AG08395 (cell line): ENCODE data around the gene ECE2.

Experiments used
- DNase-seq: peaks from one replicate; pipeline ENCODE4 v3.0.0; 2012; ENCODE audit warnings: mixed read lengths, low spot score

ECE2 gene

GRCh38 chr3:184240384-184241140 is 35.3 kb upstream of the ECE2 start:
- DNase-seq, result peak; percentile 43

- DNase-seq, result no peak
These were observed 34.7 kb upstream of the ECE2 start for GRCh38 chr3:184241141-184241446.

DNA sequence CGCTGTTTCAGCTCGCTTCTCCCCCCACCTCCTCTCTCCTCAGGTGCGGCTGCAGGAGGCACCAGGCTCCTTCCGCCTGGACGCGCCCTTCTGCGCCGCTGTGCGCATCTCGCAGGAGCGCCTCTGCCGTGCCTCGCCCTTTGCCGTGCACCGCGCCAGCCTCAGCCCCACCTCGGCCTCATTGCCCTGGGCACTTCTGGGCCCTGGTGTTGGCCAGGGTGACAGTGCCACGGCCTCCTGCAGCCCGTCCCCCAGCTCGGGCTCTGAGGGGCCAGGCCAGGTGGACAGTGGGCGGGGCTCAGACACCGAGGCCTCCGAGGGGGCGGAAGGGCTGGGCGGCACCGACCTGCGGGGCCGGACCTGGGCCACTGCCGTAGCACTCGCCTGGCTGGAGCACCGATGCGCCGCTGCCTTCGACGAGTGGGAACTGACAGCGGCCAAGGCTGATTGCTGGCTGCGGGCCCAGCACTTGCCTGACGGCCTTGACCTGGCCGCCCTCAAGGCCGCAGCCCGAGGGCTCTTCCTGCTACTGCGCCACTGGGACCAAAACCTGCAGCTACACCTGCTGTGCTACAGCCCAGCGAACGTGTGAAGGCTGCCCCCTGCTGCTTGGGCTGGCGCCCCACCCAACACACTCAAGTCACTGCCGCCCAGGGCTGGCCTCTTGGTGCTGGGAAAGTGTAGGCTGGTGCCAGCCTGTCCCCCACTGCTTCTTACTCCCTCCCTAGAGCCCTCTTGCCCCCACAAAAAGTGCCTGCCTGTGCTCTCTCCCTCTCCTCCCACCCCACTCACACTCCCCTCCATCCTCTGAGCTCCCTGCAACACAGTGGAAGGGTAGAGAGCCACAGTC is 34.1 kb upstream of the ECE2 start:
- no peak for DNase-seq

GRCh38 chr3:184242297-184242685 is 33.5 kb upstream of the ECE2 start:
- no peak for DNase-seq

DNA sequence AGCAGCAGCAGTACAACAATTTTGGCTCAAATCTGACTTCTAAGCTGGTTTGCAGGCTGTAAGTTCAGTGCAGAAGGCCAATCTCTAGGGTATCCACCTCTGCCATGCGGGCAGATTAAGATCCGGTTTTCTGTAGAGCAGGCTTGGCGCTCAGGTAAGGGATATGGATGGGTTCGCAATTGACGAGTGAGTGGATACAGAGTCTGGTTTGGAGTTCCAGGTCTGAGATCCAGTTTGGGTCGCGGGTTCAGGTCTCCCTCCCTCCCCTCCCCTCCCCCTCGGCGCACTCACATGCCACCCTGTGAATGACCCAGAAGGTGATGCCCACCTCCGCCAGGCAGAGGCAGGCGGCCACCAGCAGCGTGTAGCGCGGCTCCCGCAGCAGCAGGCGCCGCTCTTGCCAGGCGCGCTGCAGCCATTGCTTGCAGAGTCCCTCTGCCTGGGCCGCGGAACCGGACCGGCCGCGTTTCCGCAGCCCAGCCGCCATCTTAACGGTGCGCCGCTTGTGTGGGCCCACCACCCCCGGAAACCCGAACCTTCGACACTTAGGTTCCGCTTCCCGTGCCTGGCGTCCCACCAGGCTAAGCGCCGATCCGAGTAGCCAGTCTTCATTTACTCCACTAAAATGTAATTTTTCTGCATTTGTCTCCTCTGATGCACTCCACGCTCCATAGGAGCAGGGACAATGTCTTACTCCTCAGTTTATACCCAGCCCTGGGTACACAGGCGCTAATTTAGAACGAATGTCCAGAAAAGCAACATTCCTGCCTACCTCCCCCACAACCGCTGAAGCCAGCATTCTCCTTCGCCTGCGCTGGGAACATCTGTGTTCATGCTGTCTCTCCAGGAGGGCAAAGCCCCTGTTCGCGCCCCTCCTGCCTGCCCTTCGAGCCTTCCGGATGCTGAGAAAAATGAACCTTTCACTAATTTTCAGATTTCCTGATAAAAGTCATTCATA is 27.1 kb upstream of the ECE2 start, which contains the start of gene ALG3:
Gene ALG3 (minus strand): TSS at position 509 of the 958 bp plus-strand sequence. CDS start 22 bp downstream, at position 487.
- DNase-seq, result peak; percentile 87

GRCh38 chr3:184249412-184250166 is 26.2 kb upstream of the ECE2 start, which contains the start of gene EEF1AKMT4:
Gene EEF1AKMT4 (plus strand): TSS chr3:184249672. CDS start chr3:184249695, 23 bp downstream.
- DNase-seq, result peak; percentile 96

GRCh38 chr3:184250167-184250828 is 25.5 kb upstream of the ECE2 start:
- peak; percentile 88 for DNase-seq

GRCh38 chr3:184255291-184256039 is 20.4 kb upstream of the ECE2 start:
- no peak for DNase-seq

- no peak for DNase-seq
These were observed 18.5 kb upstream of the ECE2 start for GRCh38 chr3:184257083-184257915.

DNA sequence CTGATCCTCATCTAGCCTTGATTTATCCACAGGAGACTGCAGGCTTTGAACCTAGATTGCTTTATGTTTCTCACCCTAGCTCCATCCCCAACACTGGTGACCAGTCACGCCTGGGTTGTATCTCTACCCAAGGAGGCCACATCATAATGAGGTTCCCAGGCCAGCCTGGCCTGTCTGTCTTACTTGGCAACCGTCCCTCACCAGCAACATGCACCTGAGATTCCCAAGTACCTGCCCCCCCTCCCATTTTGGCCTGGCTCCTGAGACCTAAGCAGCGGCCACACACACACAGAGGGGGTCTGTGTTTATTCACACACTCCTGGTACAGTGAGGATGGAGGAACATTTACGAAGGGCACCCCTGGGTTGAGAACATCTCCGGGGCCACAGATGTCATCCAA is 16.9 kb upstream of the ECE2 start:
- DNase-seq, result no peak

GRCh38 chr3:184259396-184259877 is 16.4 kb upstream of the ECE2 start:
- DNase-seq, result no peak

GRCh38 chr3:184259878-184260723 is 15.7 kb upstream of the ECE2 start:
- DNase-seq, result peak; percentile 73

GRCh38 chr3:184260724-184261269 is 15.0 kb upstream of the ECE2 start:
- no peak for DNase-seq

DNA sequence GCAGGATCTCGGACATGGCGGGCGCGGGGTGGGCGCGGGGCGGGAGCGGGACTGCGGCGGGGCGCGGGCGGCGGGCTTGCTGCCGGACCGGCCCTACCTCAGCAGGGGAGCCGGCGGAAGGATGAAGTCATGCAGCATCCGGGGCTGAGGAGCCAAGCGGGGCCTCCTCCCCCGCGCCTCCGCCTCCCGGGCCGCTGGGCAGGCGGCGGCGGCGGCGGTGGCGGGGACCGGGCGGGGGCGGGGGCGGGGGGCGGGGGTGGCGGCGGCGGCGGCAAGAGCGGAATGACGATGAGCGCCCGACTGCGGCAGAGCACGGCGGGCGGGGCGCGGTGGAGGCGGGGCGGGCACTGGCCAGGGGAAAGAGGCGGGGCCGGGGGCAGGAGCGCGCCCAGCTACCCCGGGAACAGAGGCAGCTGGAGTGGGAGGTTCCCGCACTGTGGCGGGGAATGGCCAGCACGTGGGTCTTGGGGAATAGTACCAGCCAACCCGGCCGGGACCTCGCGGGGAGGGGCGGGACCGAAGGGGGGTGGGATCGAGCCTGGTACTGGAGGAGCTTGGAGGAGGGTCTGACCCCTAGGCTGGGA is 14.5 kb upstream of the ECE2 start, which contains the start of gene CAMK2N2:
Gene CAMK2N2 (minus strand): TSS at position 284 of the 584 bp plus-strand sequence. CDS start 268 bp downstream, at position 16.
- DNase-seq, result peak; percentile 66

DNA sequence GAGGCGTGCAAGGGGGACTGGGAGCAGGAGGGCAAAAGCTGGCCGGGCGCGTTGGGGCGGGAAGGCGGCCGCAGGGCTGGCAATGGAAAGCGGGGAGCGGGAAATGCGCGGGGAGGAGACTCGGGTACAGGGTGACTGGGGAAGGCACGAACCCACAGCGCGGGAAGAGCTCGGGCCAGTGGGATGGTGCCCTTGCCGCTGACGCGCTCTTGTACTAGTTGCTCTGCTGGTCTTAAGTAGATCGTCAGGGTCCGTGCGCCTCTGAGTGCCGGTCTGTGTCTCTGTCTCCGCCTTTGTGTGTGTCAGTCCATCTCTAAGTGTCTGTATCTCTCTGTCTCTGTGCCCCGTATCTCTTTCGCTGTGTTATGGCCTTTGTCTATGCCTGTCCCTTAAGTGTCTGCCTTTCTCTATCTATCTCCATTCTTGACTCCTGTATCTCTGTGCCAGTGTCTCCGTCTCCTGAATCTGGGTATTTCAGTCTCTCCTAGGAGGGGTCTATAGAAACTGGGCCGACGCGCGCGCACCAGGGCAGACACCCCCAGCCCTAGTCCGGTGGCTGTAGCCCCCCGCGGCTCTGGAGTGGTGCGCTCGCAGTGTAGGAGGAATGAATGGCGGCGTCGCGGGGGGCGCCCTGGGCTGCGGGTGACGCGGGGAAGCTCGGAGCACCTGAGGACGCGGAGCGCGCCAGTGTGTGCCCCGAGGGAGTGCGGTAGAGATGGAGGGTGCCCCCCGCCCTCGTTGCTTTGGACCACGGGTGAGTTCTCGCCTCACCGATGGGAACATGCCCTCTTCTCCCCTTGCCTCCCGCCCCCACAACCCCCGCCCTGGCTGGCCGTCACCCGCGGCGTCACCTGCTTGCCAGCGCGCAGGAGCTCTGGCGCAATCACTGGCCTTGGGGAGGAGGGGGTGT is 13.7 kb upstream of the ECE2 start:
- peak; percentile 31 for DNase-seq

DNA sequence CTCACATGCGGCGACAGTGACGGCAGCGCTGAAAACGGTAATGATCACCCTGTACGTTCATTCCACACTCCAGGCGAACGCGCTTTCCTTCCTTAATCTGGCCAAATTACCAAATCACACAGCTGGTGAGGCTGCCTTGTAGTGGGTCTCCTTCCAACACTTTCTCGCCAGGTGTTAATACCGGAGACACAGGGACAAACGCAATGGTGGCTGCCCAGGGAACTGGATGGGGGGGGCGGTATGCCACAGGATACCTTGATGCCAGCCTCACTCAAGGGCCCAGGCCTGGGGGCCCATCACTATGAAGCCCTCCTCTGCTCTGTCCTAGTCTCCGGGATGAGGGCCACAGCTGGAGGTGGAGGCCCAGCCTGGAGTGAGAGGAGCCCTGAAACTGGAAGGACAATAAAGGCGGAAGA is 13.1 kb upstream of the ECE2 start:
- no peak for DNase-seq
